Retinal pigment epithelial cell (primary cell): ENCODE data around the gene PARP11.

Experiments
- DNase-seq: peaks from one replicate; pipeline ENCODE4 v3.0.0-alpha.2; 2010; ENCODE audit warnings: low read depth
- H3K4me3 ChIP-seq: 2 replicates; pipeline ENCODE4 v1.5.1; 2011; ENCODE audit warnings: mild to moderate bottlenecking, low read length, control low read depth, moderate library complexity
- TF ChIP-seq, protein P1 (sequence below): conservative IDR thresholded peaks from 2 replicates; pipeline ENCODE4 v1.5.1; 2011; ENCODE audit warnings: low read depth, low read length, control low read depth, inconsistent platforms

The PARP11 gene, protein sequence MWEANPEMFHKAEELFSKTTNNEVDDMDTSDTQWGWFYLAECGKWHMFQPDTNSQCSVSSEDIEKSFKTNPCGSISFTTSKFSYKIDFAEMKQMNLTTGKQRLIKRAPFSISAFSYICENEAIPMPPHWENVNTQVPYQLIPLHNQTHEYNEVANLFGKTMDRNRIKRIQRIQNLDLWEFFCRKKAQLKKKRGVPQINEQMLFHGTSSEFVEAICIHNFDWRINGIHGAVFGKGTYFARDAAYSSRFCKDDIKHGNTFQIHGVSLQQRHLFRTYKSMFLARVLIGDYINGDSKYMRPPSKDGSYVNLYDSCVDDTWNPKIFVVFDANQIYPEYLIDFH

DNA sequence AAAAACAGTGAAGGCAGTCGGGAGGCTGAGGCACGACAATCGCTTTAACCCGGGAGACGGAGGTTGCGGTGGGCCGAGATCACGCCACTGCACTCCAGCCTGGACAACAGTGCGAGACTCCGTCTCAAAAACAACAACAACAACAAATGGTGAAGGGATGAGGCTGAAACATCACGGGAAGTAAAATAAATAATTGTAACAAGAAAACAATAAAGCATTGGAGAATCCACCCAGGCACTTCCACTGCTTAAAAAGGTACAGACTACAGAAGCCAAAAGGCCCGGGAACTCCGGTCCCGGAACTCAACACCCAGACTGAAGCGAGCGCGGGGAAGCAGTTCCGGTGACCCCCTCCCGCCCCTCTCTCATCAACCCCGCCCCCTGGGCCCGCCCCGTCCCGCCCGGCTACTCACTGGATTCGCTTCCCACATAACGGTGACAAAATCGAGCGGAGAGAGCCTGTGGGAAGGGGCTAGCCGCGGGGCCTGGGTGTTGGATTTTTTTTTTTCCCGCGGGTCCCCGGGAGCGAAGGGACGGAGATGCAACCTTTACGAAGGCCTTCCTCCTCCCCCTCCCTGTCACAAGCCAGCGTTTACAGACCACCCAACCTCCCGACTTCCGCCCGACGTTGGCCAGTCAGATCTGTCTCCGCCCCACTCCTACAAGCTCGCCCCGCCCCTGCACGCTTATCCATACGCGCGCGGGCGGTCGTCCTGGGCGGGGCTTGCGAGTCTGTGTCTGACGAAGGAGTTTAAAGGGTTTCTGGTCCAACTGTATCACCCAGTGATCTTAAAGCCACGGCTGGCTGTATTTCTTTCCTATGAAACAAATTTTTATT is at the start of gene PARP11:
TSS of gene PARP11 (minus strand) at position 600 of the 837 bp plus-strand sequence. CDS start at position 430, 170 bp downstream.
- peak; percentile 82 for DNase-seq
- TF ChIP-seq, protein P1, sequence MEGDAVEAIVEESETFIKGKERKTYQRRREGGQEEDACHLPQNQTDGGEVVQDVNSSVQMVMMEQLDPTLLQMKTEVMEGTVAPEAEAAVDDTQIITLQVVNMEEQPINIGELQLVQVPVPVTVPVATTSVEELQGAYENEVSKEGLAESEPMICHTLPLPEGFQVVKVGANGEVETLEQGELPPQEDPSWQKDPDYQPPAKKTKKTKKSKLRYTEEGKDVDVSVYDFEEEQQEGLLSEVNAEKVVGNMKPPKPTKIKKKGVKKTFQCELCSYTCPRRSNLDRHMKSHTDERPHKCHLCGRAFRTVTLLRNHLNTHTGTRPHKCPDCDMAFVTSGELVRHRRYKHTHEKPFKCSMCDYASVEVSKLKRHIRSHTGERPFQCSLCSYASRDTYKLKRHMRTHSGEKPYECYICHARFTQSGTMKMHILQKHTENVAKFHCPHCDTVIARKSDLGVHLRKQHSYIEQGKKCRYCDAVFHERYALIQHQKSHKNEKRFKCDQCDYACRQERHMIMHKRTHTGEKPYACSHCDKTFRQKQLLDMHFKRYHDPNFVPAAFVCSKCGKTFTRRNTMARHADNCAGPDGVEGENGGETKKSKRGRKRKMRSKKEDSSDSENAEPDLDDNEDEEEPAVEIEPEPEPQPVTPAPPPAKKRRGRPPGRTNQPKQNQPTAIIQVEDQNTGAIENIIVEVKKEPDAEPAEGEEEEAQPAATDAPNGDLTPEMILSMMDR: no peak
- peak within 1 kb of the TSS; percentile 76 for H3K4me3 ChIP-seq

DNA sequence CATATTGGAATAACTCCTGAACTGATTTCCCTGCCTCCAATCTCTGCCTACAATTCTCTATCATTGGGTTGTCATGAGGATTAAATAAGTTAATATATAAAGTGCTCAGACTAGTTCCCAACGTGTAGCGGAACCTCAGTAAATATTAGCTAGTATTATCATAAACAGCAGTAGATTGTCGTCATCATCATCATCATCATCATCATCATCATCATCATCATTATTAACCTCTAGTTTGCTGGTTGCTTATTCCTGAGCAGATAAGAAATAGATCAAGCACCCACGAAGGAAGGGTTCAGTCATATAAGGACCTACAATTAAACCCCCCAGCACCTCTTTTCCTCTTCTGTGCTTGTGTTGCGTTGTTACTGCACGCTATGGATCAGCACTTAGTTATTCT is 48.8 kb upstream of the PARP11 start:
- H3K4me3 ChIP-seq: no peak overlapping the region
- TF ChIP-seq, protein P1: no peak
- DNase-seq: no peak

DNA sequence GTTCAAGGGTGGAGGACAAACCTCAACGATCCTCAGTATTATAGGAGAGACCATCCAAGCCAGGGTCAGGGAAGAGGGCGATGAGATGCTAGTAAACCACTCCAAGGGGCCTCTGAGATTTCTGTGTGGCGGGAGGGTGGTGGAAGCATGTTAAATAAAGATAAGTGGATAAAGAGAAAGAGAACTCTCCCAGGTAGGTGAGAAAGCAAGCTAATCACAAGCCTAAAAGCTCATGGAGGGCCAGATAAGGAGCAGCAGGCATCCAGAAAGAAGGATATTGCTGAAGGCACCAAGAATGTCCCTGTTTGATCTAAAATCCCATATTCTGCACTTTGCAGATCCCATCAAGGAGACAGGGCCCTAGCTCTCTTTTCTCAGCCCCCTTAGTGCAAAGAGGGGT is 48.3 kb upstream of the PARP11 start:
- no peak for DNase-seq
- H3K4me3 ChIP-seq: no peak overlapping the region
- TF ChIP-seq, protein P1: no peak

DNA sequence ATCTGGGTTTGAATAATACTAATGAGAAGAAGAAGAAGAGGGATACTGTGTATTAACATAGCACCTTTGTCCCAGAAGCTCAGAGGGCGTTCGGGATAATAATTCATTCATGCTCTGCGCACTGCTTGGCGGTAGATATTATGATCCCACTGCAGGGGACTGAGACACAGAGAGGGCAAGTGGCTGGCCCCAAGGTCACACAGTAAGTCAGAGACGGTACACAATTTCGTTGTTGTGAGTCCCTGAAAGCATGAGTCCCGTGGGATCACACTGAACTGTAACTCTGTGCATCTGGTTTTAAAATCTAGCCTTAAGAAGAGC is 47.9 kb upstream of the PARP11 start:
- no peak for DNase-seq
- TF ChIP-seq, protein P1: no peak
- no peak overlapping the region for H3K4me3 ChIP-seq

DNA sequence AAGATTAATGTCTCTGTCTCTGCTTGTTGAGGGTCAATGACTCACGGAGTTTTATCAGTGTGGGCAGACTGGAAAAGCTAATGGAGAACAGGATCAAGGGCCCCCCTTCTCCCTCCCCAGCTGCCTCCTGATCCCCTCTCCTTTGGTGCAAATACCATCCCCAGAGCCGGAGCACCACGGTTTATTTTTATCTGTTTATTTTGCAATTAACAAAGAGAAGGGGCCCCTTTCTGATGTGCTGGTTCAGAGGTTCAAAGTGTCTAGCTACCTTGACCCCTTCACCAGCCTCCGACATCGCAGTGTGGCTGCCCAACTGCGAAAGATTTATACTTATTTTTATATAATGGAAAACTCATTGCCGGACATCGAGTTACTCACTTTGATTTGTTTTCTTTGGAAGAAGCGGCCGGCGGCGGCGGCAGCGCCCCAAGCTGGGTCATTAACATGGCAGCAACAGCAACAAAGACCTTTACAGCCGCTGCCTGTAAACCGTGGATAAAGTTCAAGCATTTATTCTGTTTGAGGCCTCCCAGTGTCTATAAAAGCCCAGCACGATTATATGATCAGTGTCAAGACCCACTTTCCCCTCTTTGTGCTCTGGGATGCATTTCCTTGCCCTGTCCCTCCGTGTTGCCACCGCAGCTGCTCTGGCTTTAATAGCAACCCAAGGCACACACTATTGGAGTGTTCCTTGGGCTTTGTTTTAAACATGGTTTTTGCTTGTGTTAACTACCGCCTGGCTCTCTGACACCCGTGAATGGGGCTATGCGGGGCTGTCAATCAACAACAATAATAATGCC is 47.4 kb upstream of the PARP11 start:
- TF ChIP-seq, protein P1: no peak
- no peak overlapping the region for H3K4me3 ChIP-seq
- DNase-seq: no peak

DNA sequence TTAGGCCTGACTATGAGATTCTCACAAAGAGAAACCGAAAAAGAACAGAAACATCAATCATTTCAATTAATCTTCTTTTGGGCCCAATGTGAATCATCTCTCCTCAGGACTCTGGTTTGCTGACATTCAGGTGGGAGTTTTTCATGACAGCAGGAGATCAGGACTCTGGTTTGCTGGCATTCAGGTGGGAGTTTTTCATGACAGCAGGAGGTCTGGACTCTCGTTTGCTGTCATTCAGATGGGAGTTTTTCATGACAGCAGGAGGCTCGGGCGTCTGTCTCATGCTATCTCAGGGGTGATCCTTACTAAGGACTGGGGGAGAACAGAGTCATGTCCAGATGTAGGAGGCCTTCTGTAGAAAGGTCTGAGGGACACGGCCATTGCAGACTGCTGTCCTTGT is 40.1 kb upstream of the PARP11 start:
- no peak for DNase-seq
- TF ChIP-seq, protein P1: no peak
- no peak overlapping the region for H3K4me3 ChIP-seq
